GM19240 (cell line): ENCODE data around the gene MDM2.
"Not testable (repeated sequence)": the region's sequence is repeated elsewhere in the genome, so short reads cannot be mapped to it uniquely, and the experiment has no call there.

Source experiments
- DNase-seq: peaks from one replicate; pipeline ENCODE4 v3.0.0; 2011; ENCODE audit warnings: low spot score; ENCODE audit not compliant: insufficient read length

The MDM2 gene

DNA sequence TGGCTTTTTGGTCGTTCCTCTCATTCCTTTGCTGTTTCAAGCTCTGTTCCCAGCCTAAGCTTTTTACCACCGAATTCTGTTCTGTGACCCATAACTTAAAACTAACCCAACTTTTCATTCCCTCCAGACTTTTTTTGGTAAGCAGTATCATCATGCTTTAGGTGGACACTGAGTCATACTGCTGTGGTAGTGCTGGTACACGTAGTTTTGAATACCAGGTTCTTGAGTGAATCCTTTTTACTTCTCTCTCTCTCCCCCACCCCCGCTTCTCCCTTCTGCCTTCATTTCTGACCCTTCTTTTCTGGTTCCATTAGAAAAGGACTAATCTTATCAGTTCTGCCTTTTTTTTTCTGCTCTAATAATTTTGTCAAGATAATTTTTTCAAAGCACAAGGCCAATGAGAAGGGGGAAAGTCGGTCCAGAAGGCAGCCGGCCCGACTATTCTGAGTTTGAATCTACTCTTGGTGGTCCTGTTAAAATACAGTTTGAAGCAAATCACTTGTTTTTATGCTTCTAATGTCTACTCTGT, 2.3 kb upstream of the MDM2 start:
- DNase-seq, result no peak

DNA sequence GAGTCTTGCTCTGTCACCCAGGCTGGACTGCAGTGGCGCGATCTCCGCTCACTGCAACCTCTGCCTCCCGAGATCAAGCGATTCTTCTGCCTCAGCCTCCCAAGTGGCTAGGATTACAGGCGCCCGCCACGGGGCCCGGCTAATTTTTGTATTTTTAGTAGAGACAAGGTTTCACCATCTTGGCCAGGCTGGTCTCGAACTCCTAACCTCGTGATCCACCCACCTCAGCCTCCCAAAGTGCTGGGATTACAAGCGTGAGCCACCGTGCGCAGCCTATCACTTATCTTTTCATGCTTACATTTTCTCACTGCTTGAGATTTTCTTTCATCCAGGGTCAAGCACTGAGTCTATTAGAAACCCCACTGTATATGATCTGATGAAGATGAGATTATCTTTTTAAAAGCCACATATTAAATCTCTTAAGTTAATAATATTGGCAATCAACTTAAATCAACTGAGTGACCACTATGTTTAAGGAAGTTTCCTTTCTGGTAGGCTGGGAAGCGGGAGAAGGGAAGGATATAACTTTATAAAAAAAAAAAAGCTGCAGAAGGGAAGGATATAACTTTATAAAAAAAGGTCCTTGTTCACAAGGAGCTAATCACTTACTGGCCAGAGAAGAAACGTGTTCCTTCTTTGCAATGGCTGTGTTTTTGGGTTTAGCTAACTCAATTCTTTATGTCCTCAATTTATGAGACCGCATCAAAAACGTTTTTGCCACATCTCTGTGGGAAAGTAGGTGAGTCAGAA, 1.3 kb upstream of the MDM2 start:
- no peak for DNase-seq

DNA sequence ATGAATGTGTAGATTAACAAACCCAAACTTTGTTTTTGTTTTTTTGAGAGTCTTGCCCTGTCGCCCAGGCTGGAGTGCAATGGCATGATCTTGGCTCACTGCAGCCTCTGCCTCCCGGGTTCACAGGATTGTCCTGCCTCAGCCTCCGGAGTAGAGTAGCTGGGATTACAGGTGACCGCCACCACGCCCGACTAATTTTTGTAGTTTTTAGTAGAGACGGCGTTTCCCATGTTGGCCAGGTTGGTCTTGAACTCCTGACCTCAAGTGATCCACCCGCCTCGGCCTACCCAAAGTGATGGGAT, 752 bp upstream of the MDM2 start:
- DNase-seq, result not testable (repeated sequence)

DNA sequence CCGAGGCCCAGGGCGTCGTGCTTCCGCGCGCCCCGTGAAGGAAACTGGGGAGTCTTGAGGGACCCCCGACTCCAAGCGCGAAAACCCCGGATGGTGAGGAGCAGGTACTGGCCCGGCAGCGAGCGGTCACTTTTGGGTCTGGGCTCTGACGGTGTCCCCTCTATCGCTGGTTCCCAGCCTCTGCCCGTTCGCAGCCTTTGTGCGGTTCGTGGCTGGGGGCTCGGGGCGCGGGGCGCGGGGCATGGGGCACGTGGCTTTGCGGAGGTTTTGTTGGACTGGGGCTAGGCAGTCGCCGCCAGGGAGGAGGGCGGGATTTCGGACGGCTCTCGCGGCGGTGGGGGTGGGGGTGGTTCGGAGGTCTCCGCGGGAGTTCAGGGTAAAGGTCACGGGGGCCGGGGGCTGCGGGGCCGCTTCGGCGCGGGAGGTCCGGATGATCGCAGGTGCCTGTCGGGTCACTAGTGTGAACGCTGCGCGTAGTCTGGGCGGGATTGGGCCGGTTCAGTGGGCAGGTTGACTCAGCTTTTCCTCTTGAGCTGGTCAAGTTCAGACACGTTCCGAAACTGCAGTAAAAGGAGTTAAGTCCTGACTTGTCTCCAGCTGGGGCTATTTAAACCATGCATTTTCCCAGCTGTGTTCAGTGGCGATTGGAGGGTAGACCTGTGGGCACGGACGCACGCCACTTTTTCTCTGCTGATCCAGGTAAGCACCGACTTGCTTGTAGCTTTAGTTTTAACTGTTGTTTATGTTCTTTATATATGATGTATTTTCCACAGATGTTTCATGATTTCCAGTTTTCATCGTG, 612 bp downstream of the MDM2 start:
- no peak for DNase-seq

DNA sequence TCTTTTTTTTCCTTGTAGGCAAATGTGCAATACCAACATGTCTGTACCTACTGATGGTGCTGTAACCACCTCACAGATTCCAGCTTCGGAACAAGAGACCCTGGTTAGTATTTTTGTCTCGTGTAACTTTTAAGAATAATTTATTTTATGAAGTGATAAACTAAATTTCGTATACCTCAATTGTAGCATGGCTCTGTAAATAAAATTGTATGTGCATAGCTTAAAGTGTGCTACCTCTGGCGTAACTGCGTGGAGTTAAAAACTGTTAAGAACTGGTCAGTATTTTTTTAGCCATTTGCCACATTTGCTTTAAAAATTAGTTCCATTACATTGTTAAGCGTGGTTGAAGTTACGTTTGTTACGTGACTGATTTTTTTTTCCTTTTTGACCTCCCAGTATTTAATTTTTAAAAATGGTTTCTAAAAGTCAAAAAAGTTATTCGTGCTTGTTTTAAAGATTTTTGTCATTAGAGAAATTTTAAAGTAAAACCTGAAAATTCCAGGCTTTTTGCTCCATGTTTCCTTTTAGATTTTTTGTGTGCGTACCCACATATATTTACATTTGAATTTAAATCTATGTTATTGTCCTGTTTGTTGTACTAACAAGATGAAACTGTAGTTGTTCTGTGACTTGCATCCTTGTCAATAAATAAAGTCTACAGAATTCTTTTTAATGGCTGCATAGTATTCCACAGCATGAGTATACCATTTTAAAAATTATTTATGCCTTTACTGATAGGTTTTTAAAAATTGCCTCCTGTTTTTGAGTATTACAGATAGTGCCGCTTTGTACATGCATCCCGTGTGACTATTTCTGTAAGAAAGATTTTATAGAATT, 1.4 kb downstream of the MDM2 start:
- DNase-seq, result no peak

DNA sequence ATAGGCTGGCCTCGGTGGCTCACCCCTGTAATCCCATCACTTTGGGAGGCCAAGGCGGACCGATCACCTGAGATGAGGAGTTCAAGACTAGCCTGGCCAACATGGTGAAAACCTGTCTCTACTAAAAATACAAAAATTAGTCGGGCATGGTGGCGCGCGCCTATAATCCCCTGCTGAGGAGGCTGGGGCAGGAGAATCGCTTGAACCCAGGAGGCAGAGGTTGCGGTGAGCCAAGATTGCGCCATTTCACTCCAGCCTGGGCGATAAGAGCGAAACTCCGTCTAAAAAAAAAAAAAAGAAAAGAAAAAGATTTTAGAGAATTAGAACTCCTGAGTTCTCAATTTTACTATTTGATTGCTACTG, 2.0 kb downstream of the MDM2 start:
- DNase-seq, result not testable (repeated sequence)

DNA sequence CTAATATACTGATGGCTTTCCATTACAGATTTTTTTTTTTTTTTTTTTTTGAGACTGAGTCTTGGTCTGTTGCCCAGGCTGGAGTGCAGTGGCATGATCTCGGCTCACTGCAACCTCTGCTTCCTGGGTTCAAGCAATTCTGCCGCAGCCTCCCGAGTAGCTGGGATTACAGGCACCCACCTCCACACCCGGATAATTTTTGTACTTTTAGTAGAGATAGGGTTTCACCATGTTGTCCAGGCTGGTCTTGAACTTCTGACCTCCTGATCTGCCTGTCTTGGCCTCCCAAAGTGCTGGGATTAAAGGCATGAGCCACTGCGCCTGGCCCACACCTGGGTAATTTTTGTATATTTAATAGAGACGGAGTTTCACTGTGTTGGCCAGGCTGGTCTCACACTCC, 3.6 kb downstream of the MDM2 start:
- not testable (repeated sequence) for DNase-seq

DNA sequence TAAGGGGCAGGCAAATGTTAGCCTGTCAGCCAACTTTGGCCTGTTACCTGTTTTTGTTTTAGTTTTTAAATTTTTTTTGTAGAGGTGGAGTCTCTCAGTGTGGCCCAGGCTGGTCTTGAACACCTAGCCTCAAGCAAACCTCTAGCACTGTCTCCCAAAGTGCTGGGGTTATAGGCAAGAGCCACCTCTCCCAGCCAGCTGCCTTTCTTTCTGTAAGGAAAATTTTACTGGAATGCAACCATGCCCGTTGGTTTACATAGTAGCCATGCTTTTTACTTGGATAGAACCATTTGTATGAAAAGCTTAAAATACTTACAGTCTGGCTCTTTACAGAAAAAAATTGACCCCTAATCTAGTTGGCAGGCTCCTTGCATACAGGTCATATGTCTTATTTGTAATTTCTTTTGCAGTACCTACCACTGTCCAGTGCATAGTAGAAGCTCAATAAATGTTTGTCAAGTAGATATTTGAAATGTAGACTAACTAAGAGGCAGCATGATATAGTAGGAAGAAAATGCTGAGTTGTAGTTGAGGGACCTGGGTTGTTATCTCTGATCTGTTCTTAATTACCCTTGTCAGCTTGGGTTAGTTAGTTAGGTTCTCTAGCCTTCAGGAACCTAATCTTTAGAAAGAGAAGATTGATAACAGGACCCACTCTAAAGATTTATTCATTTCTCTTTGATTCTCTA, 4.7 kb downstream of the MDM2 start:
- DNase-seq, result no peak

DNA sequence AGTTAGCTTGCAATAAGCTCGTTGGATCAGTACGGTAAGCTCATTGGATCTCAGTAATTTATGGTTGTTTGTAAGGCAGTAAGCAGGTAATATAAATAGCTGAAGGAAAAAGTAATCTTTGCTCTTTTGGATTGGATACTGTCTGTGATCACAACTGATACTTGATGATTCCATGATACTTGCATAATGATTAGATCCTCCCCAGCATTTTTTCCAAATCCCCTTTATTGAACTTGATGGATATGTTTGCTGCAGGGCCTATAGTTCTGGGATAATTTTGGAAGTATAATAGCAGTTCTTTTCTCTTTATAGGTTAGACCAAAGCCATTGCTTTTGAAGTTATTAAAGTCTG, 5.2 kb downstream of the MDM2 start:
- DNase-seq, result no peak

DNA sequence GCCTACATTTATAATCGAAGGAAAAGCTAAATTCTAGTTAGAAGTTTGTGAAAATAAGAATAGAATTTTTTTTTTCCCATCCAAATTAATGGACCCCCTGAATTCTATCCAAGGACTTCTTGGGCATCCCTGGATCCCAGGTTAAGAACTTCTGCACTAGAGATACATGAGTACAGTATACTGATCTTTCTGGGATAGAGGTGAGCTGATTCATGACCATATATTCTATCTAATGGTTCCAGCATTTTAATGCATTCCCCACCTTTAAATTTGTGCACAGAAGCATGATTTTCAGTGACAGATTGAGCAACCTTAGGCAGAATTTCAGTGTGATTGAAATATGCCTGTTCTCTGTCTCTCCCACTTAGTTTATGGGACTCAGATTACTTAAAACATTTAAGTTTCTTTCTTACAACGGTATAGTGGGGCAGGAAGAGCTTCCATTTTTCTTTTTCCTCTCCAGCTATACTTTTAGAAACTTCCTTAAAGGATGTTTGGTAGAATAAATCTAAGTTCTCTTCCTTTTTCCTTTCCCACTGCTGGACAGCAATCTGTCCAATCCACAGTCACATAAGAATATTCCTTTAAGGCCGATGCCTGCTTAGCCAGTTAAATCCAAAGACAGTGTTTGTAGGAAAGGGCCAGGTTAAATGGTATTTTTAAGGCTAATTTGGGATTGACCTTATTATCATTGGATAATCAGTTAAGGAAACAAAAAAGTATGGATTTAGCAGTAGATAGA, 6.7 kb downstream of the MDM2 start:
- no peak for DNase-seq

DNA sequence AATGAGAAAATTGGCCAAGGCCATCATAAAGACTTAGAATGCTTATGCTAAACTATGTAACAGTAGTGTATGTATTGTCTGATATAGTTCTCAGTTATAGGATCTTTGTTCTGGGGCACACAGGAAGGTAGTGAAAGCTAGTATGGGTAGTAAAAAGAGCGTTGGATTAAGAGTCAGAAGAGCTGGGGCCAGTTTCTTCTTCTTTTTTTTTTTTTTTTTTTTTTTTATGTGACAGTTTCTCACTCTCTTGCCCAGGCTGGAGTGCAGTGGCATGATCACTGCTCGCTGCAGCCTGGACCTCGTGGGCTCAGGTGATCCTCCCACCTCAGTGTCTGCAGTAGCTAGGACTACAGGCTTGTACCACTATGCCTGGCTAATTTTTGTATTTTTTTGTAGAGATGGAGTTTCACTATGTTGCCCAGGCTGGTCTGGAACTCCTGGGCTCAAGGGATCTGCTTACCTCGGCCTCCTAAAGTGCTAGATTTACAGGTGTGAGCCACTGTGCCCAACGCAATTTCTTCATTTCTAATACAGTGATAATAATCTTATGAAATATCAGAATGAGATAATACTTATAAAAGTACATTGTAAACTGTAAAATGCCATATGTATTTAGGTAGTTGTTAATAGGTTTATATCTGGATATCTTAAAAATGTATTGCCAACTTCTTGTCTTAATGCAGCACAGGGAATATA, 7.4 kb downstream of the MDM2 start:
- DNase-seq, result no peak

DNA sequence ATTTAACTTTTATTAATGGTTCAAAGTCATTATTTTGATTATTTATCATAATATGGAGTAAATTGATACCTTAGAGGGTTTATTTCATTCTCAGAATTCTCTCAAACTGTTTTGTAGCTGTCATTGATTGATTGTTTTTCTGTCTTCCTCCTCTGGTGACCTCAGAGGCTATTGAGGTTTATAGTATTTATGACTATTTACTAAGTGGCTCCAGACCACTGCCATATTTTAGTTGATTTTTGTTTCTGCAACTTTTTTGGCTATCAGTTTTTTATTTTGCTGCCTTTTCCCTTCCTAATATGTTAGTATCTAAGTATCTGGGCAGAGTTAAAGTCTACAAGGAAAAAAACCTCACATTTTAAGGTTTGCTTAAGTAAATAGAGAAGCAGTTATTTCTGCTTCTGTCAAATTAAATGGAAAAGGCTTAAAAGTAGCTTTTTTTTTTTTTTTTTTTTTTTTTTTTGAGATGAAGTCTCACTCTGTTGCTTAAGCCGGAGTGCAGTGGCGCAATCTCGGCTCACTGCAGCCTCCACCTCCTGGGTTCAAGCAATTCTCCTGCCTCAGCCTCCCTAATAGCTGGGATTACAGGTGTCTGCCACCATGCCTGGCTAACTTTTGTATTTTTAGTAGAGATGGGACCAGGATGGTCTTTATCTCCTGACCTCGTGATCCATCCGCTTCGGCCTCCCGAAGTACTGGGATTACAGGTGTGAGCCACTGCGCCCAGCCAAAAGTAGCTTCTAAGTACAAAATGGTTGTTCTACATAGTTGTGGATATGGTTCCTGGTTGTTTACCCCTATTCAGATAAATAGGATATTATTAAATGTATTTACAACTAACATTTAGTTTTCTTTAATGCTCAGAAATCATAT, 8.2 kb downstream of the MDM2 start:
- DNase-seq, result no peak

DNA sequence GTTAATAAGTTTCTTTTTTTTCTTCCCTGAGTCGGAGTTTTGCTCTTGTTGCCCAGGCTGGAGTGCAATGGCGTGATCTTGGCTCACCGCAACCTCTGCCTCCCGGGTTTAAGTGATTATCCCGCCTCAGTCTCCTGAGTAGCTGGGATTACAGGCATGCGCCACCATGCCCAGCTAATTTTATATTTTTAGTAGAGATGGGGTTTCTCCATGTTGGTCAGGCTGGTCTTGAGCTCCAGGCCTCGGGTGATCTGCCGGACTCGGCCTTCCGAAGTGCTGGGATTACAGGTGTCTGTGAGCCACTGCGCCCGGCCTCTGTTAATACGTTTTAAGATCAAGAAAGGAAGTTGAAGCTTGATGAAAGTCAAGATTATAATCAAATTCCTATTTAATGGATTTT, 11.5 kb downstream of the MDM2 start:
- DNase-seq, result not testable (repeated sequence)

DNA sequence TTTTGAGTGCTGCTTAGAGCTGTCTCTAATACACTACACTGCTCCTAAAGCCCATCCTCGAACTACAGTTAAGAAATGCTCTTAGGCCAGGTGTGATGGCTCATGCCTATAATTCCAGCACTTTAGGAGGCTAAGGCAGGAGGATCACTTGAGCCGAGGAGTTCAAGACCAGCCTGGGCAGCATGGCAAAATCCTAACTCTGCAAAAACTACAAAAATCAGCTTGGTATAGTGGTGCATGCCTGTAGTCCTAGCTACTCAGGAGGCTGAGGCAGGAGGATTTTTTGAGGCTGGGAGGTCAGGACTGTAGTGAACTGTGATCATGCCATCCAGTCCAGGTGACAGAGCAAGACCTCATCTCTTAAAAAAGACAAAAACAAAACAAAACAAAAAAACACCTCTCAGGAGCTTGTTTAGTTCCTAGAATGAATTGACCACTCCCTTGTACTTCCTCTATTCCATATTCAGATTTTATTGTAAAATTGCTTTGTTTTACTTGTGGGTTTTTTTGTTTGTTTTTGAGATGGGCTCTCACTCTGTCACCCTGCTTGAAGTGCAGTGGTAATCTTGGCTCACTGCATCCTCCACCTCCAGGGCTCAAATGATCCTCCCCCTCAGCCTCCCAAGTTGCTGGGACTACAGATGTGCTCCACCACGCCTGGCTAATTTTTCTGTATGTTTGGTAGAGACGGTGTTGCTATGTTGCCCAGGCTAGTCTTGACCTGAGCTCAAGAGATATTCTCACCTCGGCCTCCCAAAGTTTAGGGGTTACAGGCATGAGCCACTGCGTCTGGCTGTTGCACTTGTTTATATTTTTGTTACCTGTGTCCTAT, 13.6 kb downstream of the MDM2 start:
- no peak for DNase-seq

DNA sequence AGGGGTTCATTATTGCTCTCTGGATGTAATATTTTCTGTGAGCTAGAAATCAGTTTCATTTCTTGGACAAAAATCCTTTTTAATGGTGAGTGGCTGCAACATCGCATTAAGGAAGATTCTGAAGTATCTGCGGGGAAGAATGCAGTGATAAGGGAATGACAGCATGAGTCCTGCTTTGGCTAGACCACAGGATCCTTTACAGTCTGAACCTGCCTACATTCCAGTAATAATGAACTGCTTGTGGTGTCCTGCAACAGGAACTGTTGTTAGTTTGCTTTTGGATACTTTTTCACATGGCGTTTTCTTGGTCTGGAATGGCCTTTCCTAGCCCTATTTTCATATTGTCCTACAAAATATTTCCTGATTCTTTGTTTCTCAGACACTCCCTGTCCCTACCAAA, 15.7 kb downstream of the MDM2 start:
- no peak for DNase-seq

DNA sequence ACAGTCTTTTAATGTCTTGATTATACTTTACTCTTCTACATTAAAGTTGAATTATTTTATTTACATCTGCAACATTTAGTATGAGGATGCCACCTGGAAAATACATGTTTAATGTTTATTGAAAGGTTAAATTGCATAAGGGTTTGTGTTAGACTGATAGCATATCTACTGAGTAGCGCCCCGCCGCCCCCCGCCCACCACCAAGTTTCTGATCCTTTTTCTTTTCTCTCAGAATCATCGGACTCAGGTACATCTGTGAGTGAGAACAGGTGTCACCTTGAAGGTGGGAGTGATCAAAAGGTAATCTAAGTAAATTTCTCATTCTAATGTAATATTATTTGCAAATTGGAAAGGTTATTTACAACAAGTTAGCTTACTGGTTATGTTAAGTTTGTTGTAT, 16.2 kb downstream of the MDM2 start:
- DNase-seq, result no peak

DNA sequence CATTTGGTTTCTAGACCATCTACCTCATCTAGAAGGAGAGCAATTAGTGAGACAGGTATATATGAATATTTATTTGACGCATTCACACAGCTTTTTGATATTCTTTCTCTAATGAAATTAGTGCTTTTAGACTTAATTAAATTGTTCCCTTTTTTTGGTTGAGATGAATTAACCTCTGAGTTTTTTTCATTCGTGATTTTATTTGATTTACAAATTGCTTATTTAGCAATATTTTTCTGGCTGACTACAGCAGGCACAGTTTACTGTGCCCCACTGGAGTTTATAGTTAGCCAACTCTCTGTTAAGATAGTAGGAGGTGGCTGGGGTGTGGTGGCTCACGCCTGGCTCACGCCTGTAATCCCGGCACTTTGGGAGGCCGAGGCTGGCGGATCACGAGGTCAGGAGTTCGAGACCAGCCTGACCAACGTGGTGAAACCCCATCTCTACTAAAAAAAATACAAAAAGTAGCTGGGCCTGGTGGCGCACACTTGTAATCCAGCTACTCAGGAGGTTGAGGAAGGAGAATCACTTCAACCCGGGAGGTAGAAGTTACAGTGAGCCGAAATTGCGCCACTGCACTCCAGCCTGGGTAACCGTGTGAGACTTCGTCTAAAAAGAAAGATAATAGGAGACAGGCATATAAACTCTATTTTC, 16.7 kb downstream of the MDM2 start:
- DNase-seq, result no peak
